PC-3 (cell line): ENCODE results near the gene PRR5. TPM values are rescaled to one million over a fixed set of nuclear protein-coding genes. Genes with fewer than 3 reads are reported as not detected.

ENCODE experiments used
- ATAC-seq: fragments of 200-7000 bp; cut with Tn5 transposase; 2 replicates; pipeline ENCODE4 v1.9.1; 2020; ENCODE audit warnings: mild to moderate bottlenecking, moderate library complexity
- BruUV-seq: library from RNA; stranded (reverse); fragments of 400-500 nt; replicated peaks from 2 replicates; lab custom pipeline; 2021; lab: Mats Ljungman, UMichigan
- CTCF ChIA-PET: fragments of 300-600 bp; sonication (Branson Sonifier 250); formaldehyde crosslinking; loops from one replicate; lab custom pipeline; 2022; ENCODE audit warnings: antibody characterized with exemption; lab: Charles Lee
- POLR2A ChIA-PET: fragments of 300-600 bp; sonication (Branson Sonifier 250); formaldehyde crosslinking; loops from one replicate; lab custom pipeline; 2022; ENCODE audit warnings: antibody characterized with exemption; ENCODE audit not compliant: unreplicated experiment; lab: Charles Lee
- DNase-seq: peaks from one replicate; pipeline ENCODE4 v3.0.0-alpha.2; 2015
- H2AFZ ChIP-seq: fragments of 300-600 bp; sonication (generic); 2 replicates; pipeline ENCODE4 v1.6.0; 2016; ENCODE audit warnings: antibody characterized with exemption, low read length
- H3F3A ChIP-seq: fragments of 300-600 bp; sonication (generic); one replicate; pipeline ENCODE4 v1.6.0; 2017; ENCODE audit warnings: antibody characterized with exemption, low read length, control low read depth, mild to moderate bottlenecking; ENCODE audit not compliant: unreplicated experiment
- H3K27ac ChIP-seq: fragments of 300-600 bp; sonication (generic); 2 replicates; pipeline ENCODE4 v1.5.1; 2016; ENCODE audit warnings: mild to moderate bottlenecking, low read length
- H3K27me3 ChIP-seq: fragments of 300-600 bp; sonication (generic); 2 replicates; pipeline ENCODE4 v1.6.1; 2016; ENCODE audit warnings: low read length, mixed read lengths
- H3K36me3 ChIP-seq: fragments of 300-600 bp; sonication (generic); 2 replicates; pipeline ENCODE4 v1.6.1; 2016; ENCODE audit warnings: low read depth, mixed run types, low read length, mixed read lengths
- H3K4me1 ChIP-seq: fragments of 300-600 bp; sonication (generic); 2 replicates; pipeline ENCODE4 v1.5.1; 2016; ENCODE audit warnings: low read length; ENCODE audit not compliant: insufficient read depth
- H3K4me2 ChIP-seq: fragments of 300-600 bp; sonication (generic); 2 replicates; pipeline ENCODE4 v1.6.0; 2016; ENCODE audit warnings: low read length
- H3K4me3 ChIP-seq: fragments of 300-600 bp; sonication (generic); 2 replicates; pipeline ENCODE4 v1.5.1; 2016; ENCODE audit warnings: mild to moderate bottlenecking, low read length, mixed read lengths
- H3K79me2 ChIP-seq: fragments of 300-600 bp; sonication (generic); 2 replicates; pipeline ENCODE4 v1.6.1; 2017; ENCODE audit warnings: low read length, mixed read lengths
- H3K9ac ChIP-seq: fragments of 300-600 bp; sonication (generic); 2 replicates; pipeline ENCODE4 v1.6.0; 2016; ENCODE audit warnings: mild to moderate bottlenecking, low read length
- H3K9me2 ChIP-seq: fragments of 300-600 bp; sonication (generic); replicated peaks from 2 replicates; pipeline ENCODE4 v1.6.1; 2016; ENCODE audit warnings: mixed run types, low read length, mixed read lengths
- H3K9me3 ChIP-seq: fragments of 300-600 bp; sonication (generic); 2 replicates; pipeline ENCODE4 v1.6.1; 2016; ENCODE audit warnings: low read length, mixed read lengths
- H4K20me1 ChIP-seq: fragments of 300-600 bp; sonication (generic); 2 replicates; pipeline ENCODE4 v1.6.1; 2016; ENCODE audit warnings: low read length, mixed read lengths
- CTCF ChIP-seq: fragments of 300-600 bp; sonication (generic); conservative IDR thresholded peaks from 2 replicates; pipeline ENCODE4 v1.5.1; 2017; ENCODE audit warnings: antibody characterized with exemption, low read depth, mild to moderate bottlenecking, low read length
- EZH2 ChIP-seq: fragments of 300-600 bp; sonication (generic); IDR thresholded peaks from one replicate; pipeline ENCODE4 v1.6.1; 2017; ENCODE audit warnings: antibody characterized with exemption, mild to moderate bottlenecking, low read length; ENCODE audit not compliant: unreplicated experiment
- EZH2phosphoT487 ChIP-seq: fragments of 300-600 bp; sonication (generic); IDR thresholded peaks from 2 replicates; pipeline ENCODE4 v1.6.1; 2018; ENCODE audit warnings: mild to moderate bottlenecking, antibody characterized with exemption, low read length, borderline replicate concordance
- intact Hi-C: fragments of 100-400 bp; cut with micrococcal nuclease; formaldehyde crosslinking; loops from 2 replicates; pipeline ENCODE4 v1.9.0; 2023
- total RNA-seq: library from RNA; depleted of rRNA; stranded (reverse); fragments of >200 nt; gene quantifications from 2 replicates; pipeline ENCODE4 v1.2.3, GENCODE V29; 2014

The PRR5 gene
- total RNA-seq, 1 experiment from 2014 or later, result 14.5 TPM

GRCh38 chr22:44659140-44659539, 42.9 kb upstream of the PRR5 start:
- H3K4me1 ChIP-seq, result no peaks in the 10 kb centered on the region
- no peaks in the 10 kb centered on the region for H4K20me1 ChIP-seq
- no peaks in the 10 kb centered on the region for H3K79me2 ChIP-seq
- ATAC-seq, result no peak
- no peaks in the 10 kb centered on the region for H3K9me2 ChIP-seq
- no TSS peak for BruUV-seq
- no peak overlapping the region for H2AFZ ChIP-seq
- H3K27ac ChIP-seq, result no peak overlapping the region
- no peaks in the 10 kb centered on the region for H3F3A ChIP-seq
- CTCF ChIA-PET, result no interaction called here
- POLR2A ChIA-PET, result no interaction called here
- H3K27me3 ChIP-seq, result 0 out of 2 replicates have a peak, but pooled peaks cover 3% of the 10 kb centered on the region
- H3K9ac ChIP-seq, result no peak overlapping the region
- no peak overlapping the region for H3K4me3 ChIP-seq
- no peak for DNase-seq
- intact Hi-C loops, result no loop called here
- H3K36me3 ChIP-seq, result no peaks in the 10 kb centered on the region
- TF ChIP-seq EZH2phosphoT487, result no peak
- TF ChIP-seq CTCF, result no peak
- no peak for TF ChIP-seq EZH2
- no peak overlapping the region for H3K4me2 ChIP-seq
- H3K9me3 ChIP-seq, result no peaks in the 10 kb centered on the region

- POLR2A ChIA-PET, result no interaction called here
- no peaks in the 10 kb centered on the region for H3K79me2 ChIP-seq
- CTCF ChIA-PET, result no interaction called here
These were observed 41.8 kb upstream of the PRR5 start for GRCh38 chr22:44660051-44660830.

More at GRCh38 chr22:44660051-44660830, 41.8 kb upstream of the PRR5 start:
- ATAC-seq (no peak), DNase-seq (no peak)
- BruUV-seq, result no TSS peak
- Histone ChIP-seq H3F3A (no peaks in the 10 kb centered on the region), H3K27me3 (0 out of 2 replicates have a peak, but pooled peaks cover 3% of the 10 kb centered on the region), H2AFZ (no peak overlapping the region), H4K20me1 (no peaks in the 10 kb centered on the region), H3K36me3 (no peaks in the 10 kb centered on the region), H3K9me2 (no peaks in the 10 kb centered on the region), H3K9ac (no peak overlapping the region), H3K27ac (no peak overlapping the region), H3K4me3 (no peak overlapping the region), H3K9me3 (no peaks in the 10 kb centered on the region), H3K4me1 (no peaks in the 10 kb centered on the region), H3K4me2 (no peak overlapping the region)
- intact Hi-C loops, result no loop called here
- TF ChIP-seq EZH2 (no peak), EZH2phosphoT487 (no peak), CTCF (no peak)
